Transverse colon (tissue), 4 donors: ENCODE results near the gene CDK5RAP1.

Experiments
- EP300 ChIP-seq: sonication (generic); formaldehyde crosslinking; IDR thresholded peaks from one replicate; pipeline ENCODE4 v1.6.1; 2017; ENCODE audit warnings: antibody characterized with exemption, low read depth
- POLR2A ChIP-seq: fragments of 450-650 bp; IDR thresholded peaks from one replicate; pipeline ENCODE4 v1.6.1; 2016; ENCODE audit warnings: antibody characterized with exemption, mild to moderate bottlenecking, moderate library complexity
- POLR2AphosphoS5 ChIP-seq, 3 donors: sonication (generic); formaldehyde crosslinking; IDR thresholded peaks; one replicate each; pipeline ENCODE4 v1.6.1; 2016; ENCODE audit warnings: antibody characterized with exemption in 3 of 3
- TF ChIP-seq, protein P1 (sequence below), 5 experiments: fragments of 200-600 bp in 3 of 5; fragments of 450-650 bp in 2 of 5; sonication (generic) in 3 of 5; IDR thresholded peaks; 1 replicate in 2 of 5; 2 replicates in 3 of 5; pipeline ENCODE4 v1.5.1; 2016 to 2017; ENCODE audit warnings: antibody characterized with exemption in 5 of 5, inconsistent platforms in 3 of 5, mild to moderate bottlenecking in 2 of 5, moderate library complexity in 1 of 5

DNA sequence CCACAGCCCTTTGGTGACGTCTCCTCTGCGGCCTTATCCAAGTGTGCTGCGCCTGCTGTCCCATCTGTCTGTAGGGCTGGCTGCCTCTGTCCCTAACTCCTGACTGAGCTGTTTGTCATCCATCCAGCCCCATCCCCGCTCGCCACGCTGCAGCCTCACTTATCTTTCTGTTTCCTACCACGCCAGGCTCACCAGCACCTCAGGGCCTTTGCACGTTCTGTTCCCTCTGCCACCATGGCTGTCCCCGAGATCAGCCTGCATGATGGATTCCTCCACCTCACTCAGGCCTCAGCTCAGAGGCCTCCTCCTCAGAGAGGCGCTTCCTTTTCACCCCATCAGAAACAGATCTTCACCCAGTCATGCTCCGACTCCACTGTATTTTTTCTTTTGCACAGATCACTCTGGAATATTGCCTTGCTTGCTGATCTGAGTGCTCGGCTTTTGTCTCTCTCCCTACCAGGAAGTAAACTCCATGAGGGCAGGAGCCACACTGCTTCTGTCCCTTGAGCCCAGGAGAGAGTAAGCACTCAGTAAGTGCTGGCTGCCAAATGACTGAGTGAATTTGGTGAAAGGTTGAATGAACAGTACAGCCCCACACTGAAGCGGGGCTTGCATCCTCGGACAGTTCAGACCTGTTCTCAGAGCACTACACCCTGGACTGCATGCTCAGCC is 83.8 kb downstream of the CDK5RAP1 start:
- TF ChIP-seq, protein P1, sequence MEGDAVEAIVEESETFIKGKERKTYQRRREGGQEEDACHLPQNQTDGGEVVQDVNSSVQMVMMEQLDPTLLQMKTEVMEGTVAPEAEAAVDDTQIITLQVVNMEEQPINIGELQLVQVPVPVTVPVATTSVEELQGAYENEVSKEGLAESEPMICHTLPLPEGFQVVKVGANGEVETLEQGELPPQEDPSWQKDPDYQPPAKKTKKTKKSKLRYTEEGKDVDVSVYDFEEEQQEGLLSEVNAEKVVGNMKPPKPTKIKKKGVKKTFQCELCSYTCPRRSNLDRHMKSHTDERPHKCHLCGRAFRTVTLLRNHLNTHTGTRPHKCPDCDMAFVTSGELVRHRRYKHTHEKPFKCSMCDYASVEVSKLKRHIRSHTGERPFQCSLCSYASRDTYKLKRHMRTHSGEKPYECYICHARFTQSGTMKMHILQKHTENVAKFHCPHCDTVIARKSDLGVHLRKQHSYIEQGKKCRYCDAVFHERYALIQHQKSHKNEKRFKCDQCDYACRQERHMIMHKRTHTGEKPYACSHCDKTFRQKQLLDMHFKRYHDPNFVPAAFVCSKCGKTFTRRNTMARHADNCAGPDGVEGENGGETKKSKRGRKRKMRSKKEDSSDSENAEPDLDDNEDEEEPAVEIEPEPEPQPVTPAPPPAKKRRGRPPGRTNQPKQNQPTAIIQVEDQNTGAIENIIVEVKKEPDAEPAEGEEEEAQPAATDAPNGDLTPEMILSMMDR (IDR thresholded peaks at IDR 0.05) = no peak
- TF ChIP-seq POLR2A (no peak), POLR2AphosphoS5 (IDR thresholded peaks at IDR 0.05) (no peak), EP300 (no peak)
